Neural cell (in vitro differentiated cells): ENCODE results near the gene WNT3.

Experiments
- CTCF ChIP-seq: fragments of 450-650 bp; IDR thresholded peaks from 2 replicates; pipeline ENCODE4 v1.5.1; 2014; ENCODE audit warnings: antibody characterized with exemption, mild to moderate bottlenecking, moderate library complexity; ENCODE audit not compliant: poor library complexity, severe bottlenecking
- MXI1 ChIP-seq: fragments of 450-650 bp; conservative IDR thresholded peaks from 2 replicates; pipeline ENCODE4 v1.6.1; 2014; ENCODE audit warnings: antibody characterized with exemption, mild to moderate bottlenecking; ENCODE audit not compliant: poor library complexity, severe bottlenecking
- POLR2AphosphoS5 ChIP-seq: IDR thresholded peaks from 2 replicates; pipeline ENCODE4 v1.6.1; 2012
- REST ChIP-seq: IDR thresholded peaks from 2 replicates; pipeline ENCODE4 v1.6.1; 2012; ENCODE audit warnings: borderline replicate concordance
- SMC3 ChIP-seq: fragments of 450-650 bp; conservative IDR thresholded peaks from 2 replicates; pipeline ENCODE4 v1.6.1; 2014; ENCODE audit warnings: antibody characterized with exemption, mild to moderate bottlenecking, moderate library complexity; ENCODE audit not compliant: poor library complexity

- no peak for TF ChIP-seq CTCF
- no peak for TF ChIP-seq SMC3
- TF ChIP-seq REST, result no peak
- no peak for TF ChIP-seq MXI1
- no peak for TF ChIP-seq POLR2AphosphoS5
These were observed 31.0 kb downstream of the WNT3 start for GRCh38 chr17:46787478-46787877.
